GM12891 (cell line): ENCODE results near the gene SRSF9.

Experiments
- POLR2AphosphoS5 ChIP-seq: IDR thresholded peaks from 2 replicates; pipeline ENCODE4 v1.6.1; 2011; ENCODE audit warnings: low read depth, low read length, control low read depth
- POU2F2 ChIP-seq: IDR thresholded peaks from 2 replicates; pipeline ENCODE4 v1.6.1; 2011; ENCODE audit warnings: low read depth, mild to moderate bottlenecking, control low read depth, low read length, moderate library complexity
- SPI1 ChIP-seq: IDR thresholded peaks from 2 replicates; pipeline ENCODE4 v1.6.1; 2011; ENCODE audit warnings: low read depth, low read length, control low read depth
- TAF1 ChIP-seq: IDR thresholded peaks from 2 replicates; pipeline ENCODE4 v1.6.1; 2011; ENCODE audit warnings: low read depth, low read length, control low read depth

GRCh38 chr12:120498870-120499515, 29.4 kb upstream of the SRSF9 start:
- 0 out of 2 replicates have a peak, but pooled peaks have one; percentile 33 for TF ChIP-seq POLR2AphosphoS5
- no peak for TF ChIP-seq SPI1
- TF ChIP-seq TAF1, result no peak
- TF ChIP-seq POU2F2, result no peak
